Ecto neural progenitor cell (in vitro differentiated cells): ENCODE results near the gene CFC1.
"Not testable (repeated sequence)": the region's sequence is repeated elsewhere in the genome, so short reads cannot be mapped to it uniquely, and the experiment has no call there.

Source experiments
- DNase-seq: peaks from one replicate; pipeline ENCODE4 v3.0.0-alpha.2; 2018; ENCODE audit warnings: low spot score

The CFC1 gene

DNA sequence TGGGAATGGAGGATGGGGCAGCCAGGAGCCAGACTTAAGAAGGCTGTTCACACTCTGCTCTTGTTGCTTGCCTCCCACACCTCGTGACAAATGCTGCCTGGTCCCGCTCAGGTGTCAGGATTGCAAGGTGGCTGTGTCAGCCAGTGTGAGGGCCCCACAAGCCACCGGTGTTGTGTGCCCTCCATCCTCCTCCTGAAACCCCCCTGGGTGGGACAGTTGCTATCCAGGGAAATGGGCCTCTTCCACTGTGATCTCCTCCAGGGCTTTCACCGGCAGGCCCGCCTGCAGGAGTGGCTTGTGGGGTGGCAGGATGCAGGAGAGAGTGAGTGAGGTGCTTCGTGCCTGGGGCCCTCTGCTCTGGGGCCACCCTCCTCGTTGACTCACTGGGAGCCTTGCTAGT lies 16.4 kb downstream of the CFC1 start:
- DNase-seq = not testable (repeated sequence)

DNA sequence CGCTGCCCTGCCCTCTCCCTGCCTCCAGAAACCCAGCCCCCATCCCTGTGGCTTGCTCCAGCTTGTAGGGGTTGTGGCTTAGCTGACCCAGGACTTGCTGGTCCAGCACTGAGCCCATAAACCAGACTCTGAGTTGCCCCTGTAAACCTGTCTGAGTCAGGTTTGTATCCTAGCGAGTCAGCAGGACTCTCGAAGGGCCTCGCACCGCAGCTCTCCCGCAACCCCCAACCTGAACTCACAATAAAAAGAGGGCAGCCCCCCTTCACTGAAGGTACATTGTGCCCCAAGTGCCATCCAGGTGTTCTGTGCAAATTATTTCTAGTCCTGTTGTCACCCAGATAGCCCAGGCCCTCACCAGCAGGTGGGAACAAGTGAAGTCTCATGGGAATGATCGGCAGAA lies 17.9 kb downstream of the CFC1 start:
- DNase-seq = peak; percentile 38

DNA sequence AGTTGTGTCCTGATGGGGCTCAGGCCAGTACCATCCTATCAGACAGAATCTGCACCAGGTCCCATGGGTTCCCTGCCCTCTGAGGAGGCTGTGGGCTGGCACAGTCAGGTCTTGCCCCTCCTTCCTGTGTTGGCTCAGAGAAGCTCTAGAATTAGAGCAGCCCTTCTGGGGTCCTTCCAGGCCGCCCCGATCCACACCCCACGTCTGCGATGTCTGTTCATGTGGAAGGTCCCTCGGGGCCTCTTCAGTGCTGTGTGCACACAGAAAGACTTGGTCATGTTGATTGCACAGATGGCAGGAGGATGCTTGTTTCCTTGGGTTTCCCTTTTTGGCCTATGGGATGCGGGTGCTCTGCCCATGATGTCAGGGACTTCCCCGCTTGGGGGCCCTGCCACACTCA lies 20.3 kb downstream of the CFC1 start:
- not testable (repeated sequence) for DNase-seq

DNA sequence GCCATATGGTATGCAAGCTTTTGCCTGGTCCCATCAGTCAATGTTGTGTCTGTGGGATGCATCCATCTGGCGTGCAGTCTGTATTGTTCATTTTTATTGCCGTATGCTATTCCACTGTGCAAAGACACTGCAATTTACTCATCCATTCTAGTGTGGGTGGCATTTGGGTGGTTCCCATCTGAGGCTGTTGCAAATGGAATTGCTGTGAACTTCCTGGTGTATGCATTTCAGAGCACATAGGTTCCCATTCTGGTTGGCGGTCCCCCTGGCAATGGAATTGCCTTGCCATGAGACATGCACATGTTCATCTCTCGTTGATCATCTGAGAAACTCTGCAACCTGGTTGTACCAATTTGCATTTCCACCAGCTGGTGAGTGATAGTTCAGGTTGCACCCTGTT lies 21.8 kb downstream of the CFC1 start:
- DNase-seq = not testable (repeated sequence)

GRCh38 chr2:130576209-130576784 lies 23.1 kb downstream of the CFC1 start:
- DNase-seq = not testable (repeated sequence)

DNA sequence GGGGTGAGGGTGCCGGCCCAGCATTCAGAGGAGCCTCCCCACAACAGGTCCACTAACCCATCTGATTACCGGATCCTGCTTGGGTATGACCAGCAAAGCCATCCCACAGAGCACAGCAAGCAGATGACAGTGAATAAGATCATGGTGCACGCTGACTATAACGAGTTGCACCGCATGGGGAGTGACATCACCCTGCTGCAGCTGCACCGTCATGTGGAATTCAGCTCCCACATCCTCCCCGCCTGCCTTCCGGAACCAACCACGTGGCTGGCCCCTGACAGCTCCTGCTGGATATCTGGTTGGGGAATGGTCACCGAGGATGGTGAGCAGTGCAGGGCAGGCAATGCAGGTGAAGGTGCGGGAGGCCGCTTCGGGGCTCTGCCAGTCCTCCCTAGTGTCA lies 25.1 kb downstream of the CFC1 start:
- not testable (repeated sequence) for DNase-seq

DNA sequence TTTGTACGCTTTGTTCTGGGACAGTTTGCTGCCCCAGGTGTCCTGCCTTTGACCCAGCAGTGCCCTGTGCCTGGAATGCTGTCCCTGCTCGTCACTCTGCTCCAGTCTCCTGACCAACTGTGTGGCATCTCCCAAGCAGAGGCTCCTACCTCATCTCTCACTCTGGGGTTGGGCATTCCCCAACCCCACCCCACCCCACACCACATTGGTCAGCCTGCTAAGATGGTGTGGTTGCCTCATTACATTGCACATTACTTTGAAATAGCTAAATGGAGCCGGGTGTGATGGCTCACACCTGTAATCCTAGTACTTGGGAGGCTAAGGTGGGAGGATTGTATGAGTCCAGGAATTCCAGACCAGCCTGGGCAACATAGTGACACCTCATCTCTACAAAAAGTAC lies 27.4 kb downstream of the CFC1 start:
- not testable (repeated sequence) for DNase-seq

DNA sequence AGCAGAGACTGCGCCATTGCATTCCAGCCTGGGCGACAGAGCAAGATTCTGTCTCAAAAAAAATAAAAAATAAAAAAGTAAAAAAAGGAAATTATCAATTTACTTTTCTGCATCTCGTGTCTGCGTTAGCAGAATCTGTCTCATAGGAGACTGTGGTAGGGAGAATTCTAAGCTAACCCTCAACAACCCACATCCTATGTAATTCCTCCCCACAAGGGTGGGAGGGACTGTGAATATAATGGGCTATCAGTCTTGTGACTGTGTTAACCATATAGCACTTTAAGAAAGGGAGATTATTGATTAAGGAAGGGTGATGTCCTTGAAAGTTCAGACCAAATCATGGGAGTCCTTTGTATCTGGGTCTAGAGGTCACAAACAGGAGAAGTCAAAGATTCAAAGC lies 33.2 kb downstream of the CFC1 start:
- not testable (repeated sequence) for DNase-seq

DNA sequence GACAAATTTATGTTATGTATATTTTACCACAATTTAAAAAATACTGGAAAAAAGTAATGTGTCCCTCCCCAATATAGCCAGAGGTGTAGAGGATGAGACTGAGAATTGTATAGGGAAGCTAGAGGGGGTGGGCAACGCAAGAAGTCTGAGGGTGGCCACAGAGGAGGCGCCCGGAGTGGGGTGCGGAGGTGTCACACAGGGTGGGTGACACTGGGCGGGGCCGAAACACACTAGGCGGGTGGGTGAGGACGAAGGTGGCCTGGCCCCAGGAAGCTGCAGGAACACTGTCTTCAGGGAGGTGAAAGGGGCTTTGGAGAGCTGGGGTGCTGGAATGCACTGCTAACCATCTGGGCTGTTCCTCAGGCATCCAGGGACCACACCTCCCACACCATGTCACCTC lies 42.9 kb downstream of the CFC1 start:
- DNase-seq = not testable (repeated sequence)

- not testable (repeated sequence) for DNase-seq
Measured at GRCh38 chr2:130554178-130554577, 45.2 kb downstream of the CFC1 start.

DNA sequence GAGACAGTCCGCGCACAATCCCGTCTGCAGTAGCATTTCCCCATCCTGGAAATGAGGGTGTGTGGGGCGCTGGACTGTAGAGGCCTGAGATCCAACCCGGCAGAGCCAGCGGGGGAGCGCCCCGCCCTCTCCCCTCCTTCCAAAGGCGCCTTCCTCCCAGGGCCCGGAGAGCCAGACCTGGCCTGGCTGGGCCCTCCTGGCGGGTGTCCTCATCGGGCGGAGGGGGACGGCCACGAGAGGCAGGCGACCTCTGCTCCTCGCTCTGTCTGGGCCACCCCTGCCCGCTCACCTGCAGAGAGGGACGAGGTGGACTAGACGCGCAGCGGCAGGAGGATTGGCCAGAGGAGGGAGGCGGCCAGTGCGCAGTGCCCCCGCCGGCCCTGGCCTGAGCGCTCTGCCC lies 49.9 kb downstream of the CFC1 start:
- DNase-seq = not testable (repeated sequence)

DNA sequence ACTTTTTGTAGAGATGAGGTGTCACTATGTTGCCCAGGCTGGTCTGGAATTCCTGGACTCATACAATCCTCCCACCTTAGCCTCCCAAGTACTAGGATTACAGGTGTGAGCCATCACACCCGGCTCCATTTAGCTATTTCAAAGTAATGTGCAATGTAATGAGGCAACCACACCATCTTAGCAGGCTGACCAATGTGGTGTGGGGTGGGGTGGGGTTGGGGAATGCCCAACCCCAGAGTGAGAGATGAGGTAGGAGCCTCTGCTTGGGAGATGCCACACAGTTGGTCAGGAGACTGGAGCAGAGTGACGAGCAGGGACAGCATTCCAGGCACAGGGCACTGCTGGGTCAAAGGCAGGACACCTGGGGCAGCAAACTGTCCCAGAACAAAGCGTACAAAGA lies 51.0 kb downstream of the CFC1 start:
- DNase-seq = not testable (repeated sequence)

GRCh38 chr2:130544978-130545377 lies 54.4 kb downstream of the CFC1 start:
- DNase-seq = not testable (repeated sequence)

DNA sequence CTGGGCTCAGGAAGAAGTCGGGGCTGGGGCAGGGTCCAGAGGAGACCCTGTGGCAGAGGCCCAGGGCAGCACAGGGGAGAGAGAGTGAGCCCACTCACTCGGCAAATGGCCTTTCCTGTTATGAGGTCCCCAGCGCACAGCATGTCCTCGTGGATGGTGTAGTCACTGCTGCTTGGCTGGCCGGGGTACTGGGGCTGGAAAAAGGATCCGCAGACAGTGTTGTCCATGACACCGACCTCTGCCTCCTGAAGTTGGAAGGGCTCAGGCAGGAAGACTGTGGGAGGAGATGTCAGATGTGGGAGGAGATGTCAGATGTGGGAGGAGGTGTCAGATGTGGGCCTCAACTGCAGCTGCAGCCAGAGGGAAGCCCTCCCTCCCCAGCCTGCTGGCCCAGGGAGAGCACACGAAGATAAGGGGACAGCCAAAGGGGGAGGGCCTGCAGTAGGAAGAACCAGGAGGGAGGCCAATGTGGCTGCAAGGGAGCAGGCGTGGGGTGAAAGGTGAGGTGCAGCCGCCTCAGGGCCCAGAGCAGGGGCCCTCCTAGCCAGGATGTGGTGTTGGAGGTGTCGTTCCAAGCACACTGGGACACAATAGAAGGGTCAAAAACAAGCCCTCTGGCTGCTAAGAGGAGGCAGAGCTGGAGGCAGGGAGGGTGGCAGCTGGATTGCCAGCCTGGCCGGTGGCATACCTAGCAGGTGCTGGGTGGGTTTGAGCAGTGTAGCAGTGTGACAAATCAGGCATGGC lies 55.4 kb downstream of the CFC1 start:
- DNase-seq = not testable (repeated sequence)

DNA sequence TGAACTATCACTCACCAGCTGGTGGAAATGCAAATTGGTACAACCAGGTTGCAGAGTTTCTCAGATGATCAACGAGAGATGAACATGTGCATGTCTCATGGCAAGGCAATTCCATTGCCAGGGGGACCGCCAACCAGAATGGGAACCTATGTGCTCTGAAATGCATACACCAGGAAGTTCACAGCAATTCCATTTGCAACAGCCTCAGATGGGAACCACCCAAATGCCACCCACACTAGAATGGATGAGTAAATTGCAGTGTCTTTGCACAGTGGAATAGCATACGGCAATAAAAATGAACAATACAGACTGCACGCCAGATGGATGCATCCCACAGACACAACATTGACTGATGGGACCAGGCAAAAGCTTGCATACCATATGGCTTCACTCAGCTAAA lies 56.6 kb downstream of the CFC1 start:
- DNase-seq = not testable (repeated sequence)
